ENCODE results near the gene CPM.

The CPM gene

DNA sequence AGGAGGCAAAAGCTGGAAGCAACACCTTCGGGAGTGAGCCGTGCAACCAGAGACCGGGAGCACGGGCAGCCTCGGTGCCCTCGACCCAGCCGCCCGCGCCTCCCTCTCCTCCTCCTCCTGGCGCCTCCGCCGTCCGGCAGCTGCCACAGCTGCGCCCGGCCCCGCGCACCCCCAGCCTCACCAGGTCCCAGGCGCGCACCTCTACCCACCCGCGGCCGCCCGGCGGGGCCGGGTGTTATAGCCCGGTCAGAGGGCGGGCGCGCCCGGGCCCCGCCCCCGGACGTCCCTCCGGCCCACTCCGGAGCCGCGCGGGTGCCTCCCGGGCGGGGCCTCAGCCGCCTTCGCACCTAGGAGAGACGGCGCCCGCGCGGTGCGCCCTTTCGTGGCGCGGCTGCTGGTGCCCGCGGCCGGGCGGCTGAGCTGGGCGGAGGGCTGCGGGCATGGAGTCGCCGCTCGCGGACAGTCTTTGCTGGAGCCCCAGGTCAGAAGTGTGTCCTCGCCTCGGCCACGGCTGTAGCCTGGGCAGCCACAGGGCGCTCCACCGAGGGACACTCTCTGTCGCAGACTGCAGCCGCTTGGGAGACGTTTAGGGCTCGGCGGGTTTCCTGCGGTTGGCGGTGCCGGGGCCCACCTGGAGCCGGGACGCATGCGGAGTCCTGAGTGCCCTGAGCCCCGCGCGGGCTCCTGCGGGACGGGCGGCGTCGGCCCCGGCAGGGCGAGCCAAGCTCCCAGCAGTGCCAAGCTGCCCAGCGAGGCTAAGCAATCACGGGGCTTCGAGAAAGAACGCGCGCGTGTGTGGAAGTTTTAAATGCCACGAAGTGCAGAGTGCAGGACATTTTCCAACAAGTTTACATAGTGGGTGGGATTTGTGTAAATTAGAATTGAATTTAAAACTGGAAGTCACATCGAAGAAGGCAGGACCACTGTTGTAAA lies at the start of gene CPM:
TSS of gene CPM (minus strand) at position 211 of the 933 bp plus-strand sequence. CDS start 334 bp downstream, outside the sequence.
- DNase-seq (ENCODE audit: low spot score): peak; percentile 90

DNA sequence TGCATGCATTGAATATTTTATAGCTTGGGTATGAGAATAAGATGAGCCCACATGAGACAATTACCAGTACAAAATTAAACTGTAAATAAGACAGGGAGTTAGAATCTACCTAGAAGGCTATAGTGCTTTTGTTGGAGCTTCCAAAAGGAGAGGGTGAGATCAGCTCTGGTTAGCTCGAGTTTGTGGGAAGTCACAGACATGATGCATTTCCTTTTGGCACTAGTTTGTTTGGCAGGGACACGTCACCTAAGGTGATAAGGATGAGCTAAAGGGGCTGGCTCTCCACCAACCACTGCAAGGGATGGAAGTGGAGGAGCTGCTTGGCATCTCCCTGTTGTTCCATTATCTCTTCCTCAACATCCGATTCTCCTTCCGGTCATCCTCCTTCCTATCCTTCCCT lies 48.5 kb upstream of the CPM start:
- DNase-seq (ENCODE audit: low spot score): no peak

DNA sequence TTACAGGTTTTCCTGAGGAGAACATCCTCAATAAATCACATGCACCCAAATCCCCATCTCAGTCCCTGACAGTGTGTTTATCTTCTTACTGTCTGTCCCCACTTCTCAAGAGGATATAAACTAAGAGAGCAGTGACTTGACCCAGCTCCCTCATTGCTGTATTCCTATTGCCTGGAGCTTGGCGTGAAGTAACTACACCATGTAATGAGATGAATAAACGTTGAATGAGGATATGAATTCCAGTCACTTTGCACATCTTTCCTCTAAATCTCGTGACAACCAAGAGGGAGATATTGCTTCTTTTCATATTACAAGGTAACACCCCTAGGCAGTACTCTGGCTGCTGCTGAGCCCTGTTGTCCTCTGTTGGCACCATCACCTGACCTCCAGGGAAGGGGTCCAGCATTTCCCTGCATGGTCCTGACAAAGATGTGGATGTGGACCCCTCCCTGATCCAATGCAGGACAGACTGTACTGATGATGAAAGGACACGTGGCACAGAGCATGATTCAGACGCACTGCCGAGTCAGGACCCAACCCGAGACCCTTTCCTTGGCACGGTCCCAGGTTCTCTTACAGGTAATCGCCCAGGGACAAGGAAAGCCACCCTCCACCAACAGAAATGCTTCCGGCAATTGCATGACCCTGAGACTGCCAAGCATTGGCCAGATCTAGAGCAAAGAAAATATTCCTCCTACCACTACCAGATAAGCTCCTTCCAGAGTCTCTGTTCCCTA lies 47.7 kb upstream of the CPM start:
- DNase-seq (ENCODE audit: low spot score): no peak

DNA sequence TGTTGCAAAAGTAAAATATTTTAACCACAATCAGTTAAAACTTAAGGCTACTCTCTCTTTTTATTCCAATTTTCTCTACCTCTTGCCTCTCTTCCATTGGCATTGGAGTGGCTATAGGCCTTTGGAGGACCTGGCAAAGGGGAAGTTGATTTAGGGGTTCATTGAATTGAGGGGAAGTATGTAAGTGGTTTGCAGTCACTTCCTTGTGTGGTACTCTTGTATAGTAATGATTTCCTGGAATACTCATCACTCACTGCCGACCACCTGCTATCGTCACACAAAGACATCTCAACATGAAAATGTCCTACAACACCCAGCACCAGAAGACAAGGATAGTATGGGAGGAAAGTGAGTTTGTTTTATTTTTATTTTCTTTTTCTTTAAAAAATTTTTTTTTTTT lies 45.7 kb upstream of the CPM start:
- DNase-seq (ENCODE audit: low spot score): peak; percentile 21

DNA sequence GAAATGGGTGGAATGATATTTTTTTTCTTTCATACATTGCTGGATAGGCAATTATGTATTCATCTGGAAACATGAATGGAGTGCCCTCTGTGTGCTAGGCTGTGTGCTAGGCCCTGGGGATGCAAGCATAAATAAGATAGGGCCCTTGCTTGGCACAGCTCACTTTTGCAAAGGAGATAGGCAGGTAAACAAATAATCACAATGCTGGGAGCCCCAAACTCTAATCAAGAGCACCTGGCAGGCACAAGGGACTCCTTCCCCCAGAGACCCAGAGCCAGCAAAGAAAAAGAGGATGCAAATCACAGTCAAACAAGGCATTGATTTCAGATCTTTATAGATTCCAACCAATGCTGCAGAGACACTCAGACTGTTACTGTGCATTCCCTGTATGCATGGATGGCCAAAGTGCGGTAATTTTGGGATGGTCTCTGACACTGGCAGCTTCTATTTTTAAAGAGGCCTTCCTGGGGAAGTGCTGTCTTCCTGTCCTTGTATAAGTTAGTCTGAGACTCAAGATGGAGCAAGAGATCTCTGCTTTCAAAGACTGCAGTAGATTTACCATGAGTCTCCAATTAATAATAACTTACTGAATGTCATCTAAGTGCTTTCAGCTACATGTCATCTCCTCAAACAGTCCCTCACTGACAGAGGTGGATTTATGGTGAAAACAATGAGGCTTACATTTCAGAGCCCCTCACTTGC lies 45.1 kb upstream of the CPM start:
- DNase-seq (ENCODE audit: low spot score): peak; percentile 72

DNA sequence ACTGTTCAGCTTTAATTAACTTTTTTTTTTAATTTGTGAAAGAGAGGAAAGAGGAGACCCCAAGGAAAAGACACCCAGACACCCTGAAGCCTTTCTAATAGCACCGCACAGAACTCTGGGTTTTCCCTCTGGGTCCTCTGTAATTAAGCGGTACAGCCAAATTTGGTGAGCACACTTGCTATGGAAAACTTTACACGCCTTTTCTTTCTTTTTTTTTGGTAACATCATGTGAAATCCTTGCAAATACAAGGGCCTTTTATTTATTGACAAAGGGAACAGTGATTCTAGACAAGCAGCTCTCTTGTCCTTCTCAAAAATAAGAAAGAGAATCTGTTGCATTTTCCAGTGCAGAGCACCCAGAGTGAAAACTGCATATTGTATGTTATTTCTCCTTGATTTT lies 44.4 kb upstream of the CPM start:
- DNase-seq (ENCODE audit: low spot score): peak; percentile 93

DNA sequence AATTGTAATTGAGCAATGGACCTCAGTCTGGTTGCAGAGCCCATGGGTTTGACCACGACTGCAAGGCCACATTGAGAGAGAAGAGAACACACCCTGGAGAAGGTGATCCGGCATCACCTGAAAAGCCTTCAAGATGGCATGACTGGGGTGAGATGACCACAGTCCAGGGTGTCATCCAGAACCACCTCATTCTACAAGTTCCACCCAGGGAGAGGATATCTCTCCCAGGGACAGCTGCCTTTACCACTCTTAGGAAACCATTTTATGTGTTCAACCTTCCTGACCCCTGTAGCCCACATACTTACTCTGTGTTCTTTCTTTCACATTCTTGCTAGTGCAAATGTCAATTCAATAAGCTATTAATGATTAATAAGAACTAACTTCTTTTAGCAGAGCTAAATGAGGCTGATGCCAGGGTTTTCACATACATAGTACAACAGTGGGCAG lies 43.4 kb upstream of the CPM start:
- no peak for DNase-seq (ENCODE audit: low spot score)

DNA sequence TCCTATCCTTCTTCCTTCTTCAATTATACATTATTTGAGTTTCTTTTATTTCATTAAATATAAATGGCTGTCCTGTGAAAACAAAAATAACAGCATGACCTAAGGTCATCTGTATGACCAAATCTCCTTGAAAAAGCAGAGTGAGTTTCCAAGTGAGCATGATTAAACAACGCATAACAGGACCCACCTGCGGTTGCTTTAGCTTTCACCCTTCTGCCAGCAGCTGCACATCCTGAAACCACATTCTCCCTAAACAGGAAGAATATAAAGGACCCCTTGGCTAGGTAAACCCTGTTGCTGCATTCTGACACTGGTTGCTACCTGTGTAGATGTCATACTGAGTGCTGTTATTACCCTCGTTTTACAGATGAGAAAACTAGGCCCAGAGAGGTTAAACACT lies 42.8 kb upstream of the CPM start:
- DNase-seq (ENCODE audit: low spot score): no peak

DNA sequence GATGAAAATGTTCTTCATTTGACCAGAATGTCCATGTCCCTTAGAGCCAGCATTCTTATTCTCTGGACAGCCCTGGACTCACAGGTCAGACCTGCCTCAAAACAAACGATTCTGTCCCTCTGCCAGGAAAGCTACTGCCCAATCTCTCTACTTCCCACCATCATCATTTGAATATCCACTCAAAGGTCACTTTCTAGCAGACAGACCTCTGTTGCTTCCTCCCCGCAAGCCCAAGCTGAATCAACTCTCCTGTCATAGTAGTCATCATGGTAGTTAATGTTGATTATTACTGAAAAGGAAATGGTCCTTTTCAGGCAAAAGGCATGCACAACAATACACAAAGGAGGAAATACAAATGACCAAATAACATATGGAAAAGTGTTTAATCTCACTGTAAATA lies 39.6 kb upstream of the CPM start:
- no peak for DNase-seq (ENCODE audit: low spot score)

DNA sequence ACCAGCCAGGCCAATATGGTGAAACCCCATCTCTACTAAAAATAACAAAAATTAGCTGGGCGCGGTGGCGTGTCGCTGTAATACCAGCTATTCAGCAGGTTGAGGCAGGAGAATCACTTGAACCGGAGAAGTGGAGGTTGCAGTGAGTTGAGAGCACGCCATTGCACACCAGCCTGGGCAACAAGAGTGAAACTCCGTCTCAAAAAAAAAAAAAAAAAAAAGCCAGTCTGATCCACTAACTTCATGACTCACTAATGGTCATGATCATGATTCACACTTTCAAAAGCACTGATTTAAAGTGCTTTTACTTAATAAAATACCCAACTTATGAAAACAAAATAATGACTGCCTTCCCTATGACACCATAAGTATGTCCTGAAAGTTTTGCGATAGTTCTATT lies 38.4 kb upstream of the CPM start:
- DNase-seq (ENCODE audit: low spot score): no peak

DNA sequence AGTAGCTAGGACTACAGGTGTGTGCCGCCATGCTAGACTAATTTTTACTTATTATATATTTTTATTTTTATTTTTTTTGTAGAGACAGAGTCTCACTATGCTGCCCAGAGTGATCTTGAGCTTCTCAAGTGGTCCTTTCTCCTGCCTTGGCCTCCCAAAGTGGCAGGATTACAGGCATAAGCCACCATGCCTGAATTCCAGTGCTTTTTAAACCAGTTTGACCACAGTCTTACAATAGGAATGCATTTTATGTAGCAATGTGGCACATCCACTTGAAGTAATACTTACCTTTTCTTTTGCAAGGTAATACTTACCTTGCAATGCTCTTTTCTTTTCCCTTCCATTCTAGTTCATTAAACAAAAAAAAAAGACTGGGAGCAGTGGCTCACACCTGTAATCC lies 38.0 kb upstream of the CPM start:
- DNase-seq (ENCODE audit: low spot score): no peak

DNA sequence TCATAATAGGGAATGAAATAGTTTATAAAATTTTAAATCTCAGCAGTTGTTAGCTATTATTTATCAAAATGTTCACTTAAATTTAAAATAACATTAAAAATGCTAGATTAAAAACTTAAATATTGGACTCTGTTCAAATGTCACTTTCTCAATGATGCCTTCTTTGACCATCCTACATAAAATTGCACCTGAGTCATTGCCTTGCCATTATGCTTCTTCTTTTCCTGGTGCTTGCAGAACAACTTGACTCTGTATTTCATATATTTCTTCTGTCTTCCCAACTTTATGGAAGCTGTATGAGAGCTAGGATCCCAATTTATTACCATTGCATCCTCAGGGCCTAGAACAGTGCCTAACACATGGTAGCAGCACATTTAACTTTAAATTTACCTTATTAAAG lies 37.3 kb upstream of the CPM start:
- no peak for DNase-seq (ENCODE audit: low spot score)

DNA sequence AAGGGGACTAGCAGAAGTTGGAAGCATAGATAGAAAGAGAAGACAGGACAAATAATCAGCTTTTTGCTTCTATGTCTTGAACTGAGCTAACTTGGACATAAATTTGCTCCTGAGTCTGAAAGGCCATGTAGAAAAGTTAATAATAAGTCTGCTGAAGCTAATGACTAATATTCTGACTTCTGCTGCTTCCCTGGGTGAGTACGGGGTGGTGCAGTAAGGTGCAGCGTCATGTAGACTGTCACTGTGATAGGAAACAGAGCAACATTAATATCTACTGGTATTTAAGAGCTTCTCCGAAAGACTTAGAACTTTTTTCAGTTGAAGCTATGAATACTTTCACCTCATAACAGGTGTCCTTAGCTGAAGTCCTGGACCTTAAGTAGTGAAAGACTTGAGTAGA lies 34.1 kb upstream of the CPM start:
- no peak for DNase-seq (ENCODE audit: low spot score)

DNA sequence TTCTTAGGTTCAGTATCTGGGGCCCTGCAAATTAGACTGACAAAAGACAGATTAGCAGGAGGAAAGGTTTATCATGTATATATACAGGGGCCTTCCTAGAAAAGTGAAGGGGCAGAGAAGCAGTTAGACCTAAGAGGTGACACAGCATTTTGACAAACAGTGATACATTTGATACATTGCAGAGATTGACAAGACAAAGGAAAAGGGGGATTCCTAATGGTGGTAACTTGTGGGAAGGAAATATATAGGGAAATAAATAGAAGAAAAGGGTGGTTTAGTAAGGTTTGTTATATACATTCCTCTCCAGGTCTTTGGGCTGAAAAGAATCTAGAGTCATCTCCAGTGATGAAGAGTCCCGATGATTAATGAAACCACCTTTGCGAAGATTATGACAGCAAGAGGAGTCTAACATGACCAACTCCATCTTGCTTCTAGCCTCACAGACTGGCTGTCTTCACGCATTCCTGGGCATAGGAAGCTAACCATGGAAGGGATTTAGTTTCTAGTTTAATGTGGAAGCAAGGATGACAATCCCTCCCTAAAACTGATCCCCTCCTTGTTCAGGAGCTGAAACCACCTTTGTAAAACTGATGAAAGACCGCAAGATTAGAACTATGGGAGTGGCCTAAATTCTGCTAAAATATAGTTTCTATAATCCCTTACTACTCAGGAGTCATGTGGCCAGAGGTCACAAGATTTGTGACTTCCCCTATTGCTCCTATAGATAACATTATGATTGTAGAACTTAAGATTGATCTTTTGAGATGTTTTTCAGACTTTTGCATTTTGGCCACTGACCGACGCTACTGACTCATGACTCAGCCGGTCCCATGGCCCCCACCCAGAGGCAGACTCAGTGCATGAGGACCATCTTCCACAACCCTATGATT lies 31.1 kb upstream of the CPM start:
- no peak for DNase-seq (ENCODE audit: low spot score)

DNA sequence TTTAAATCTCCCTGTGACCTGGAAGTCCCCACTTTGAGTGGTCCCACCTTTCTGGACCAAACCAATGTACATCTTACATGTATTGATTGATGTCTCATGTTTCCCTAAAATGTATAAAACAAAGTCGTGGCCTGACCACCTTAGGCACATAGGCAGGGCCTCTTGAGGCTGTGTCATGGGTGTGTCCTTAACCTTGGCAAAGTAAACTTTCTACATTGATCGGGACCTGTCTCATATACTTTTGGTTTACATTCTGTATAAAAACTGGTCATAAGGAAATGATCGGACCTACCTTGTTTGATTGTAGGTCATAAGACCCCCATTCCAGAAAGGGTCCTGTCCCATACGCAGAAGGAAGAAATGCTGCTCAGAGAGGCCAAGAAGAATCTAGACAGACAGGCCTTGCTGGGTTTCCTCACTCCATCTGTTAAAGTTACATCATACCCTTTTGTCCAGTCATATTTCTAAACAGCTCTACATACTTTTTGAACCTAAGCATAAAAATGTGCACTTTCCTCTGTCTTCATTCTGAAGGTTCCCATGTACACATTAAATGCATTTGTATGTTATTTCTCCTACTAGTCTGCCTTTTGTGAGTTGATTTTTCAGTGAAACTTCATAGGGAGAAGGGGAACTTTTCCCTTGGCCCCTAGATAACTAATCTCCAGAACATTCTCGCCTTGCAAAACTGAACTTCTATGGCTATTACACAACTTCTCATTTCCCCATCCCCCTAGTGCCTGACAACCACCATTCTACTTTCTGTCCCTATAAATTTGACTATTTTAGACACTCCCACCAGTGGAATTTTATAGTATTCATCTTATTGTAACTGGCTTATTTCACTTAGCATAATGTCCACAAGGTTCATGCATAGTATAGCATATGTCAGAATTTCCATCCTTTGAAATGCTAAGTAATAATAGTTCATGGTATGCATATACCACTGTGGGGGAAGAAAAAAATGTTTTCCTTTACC lies 30.2 kb upstream of the CPM start:
- no peak for DNase-seq (ENCODE audit: low spot score)

DNA sequence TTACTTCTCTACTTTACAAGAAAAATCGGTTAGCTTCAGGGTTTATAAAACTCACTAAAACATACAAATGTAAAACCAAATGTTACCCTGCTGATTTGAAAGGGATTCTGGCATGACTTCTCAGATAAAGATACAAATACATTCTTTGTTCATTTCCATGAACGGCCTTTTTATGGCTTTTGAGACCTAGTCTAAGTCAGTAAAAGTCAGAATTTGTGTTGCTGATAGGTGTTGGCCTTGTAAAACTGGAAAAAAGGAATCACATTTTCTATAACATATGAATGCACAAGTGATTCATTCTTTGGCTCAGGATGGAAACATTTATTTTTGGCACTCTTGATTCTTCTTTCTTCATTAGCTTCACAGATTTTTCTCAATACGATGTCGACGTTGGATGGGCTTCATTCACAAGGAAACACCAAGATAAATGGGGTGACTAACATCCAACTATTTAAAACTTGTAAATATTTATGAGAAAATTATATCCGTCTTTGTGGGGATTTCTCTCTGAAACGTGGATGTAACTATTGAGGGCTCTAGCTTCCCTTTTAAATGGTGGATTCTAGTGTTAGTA lies 27.0 kb upstream of the CPM start:
- DNase-seq (ENCODE audit: low spot score): peak; percentile 32

DNA sequence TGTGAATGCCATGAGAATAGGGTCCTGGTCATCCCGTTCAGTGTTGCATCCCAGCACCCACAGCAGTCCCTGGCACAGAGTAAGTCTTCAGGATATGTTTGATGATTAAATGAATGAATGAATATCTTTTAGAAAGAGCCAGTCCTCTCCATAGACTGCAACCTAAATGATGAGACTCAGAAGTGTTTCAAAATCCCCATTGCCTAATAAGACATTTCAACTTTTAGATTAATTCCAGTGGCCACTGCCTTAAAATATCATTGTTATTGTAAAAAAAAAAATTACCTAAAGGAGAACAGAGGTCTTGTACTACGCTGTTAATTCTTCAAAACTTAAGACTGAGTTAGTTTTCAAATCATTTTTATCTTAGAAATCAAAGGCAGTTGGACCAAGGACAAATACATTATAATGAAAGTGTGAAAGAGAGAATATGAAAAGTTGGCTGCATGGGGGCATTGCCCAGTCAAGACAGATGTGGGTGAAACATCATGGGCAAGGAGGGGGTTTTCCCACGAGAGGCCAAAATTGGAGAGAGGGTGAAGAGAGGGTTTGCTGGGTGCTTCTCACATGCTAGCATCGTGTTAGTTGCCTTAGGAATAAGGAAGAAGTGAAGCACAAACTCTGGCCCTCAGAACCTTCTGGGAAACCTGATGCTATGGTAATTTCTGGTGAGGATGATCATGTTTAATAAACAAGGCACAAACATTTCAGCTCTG lies 26.3 kb upstream of the CPM start:
- DNase-seq (ENCODE audit: low spot score): no peak

DNA sequence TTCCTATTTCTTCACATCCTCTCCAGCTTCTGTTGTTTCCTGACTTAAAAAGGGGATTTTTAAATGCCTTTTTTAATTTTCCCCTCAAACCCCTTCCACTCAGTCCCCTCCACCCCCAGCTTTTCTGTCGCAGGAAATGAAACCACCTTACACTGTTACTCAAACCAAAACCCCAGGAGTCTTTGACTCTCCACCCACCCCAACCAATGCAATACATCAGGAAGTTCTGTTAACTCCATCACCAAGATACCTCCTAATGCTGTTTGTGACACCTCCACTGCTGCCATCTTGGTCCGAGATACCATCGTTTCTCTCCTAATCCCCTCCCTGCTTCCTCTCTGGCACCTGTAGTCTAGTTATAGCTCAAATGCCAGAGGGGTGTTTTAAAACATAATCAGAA lies 25.4 kb upstream of the CPM start:
- no peak for DNase-seq (ENCODE audit: low spot score)

DNA sequence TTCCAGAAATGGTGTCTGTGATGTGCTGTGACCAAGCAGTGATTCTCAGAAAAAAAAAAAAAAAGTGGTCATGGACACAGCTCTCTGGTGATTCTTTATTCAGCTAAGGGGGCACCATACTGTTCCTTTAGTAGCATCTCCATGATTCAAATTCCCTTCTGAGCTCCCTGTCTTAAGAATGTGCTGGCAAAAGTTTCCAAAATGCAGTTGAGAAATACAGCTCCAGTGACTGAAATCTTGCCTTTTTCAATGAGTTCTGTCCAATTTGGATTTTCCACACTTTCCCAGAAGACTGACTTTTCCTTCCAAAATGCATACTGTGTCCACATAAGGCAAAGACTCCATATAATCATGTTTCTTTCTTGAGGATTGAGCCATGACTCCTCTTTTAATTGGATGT lies 24.3 kb upstream of the CPM start:
- DNase-seq (ENCODE audit: low spot score): no peak
